OCI-LY7 (cell line): ENCODE measurements around the gene ADM2.

ENCODE experiments used
- CTCF ChIP-seq: fragments of 200-600 bp; sonication (generic); conservative IDR thresholded peaks from 2 replicates; pipeline ENCODE4 v1.5.1; 2014; ENCODE audit warnings: mild to moderate bottlenecking, antibody characterized with exemption, low read length, moderate library complexity, mixed read lengths
- EZH2phosphoT487 ChIP-seq: fragments of 200-600 bp; sonication (generic); IDR thresholded peaks from 2 replicates; pipeline ENCODE4 v1.6.1; 2018; ENCODE audit warnings: low read depth, borderline replicate concordance, mild to moderate bottlenecking, mixed run types, antibody characterized with exemption, low read length, moderate library complexity, mixed read lengths

- TF ChIP-seq CTCF (no peak), EZH2phosphoT487 (no peak)
Measured at GRCh38 chr22:50461979-50462540, 19.3 kb upstream of the ADM2 start.
